HG02759 (cell line): ENCODE measurements around the gene COL20A1.

Experiments
- ATAC-seq: cut with Tn5 transposase; IDR thresholded peaks from one replicate; pipeline ENCODE4 v1.9.1; 2021; ENCODE audit warnings: mild to moderate bottlenecking, moderate library complexity; ENCODE audit not compliant: unreplicated experiment

COL20A1 gene

GRCh38 chr20:63318391-63319163 is 25.6 kb downstream of the COL20A1 start:
- ATAC-seq: no peak

- ATAC-seq: no peak
Observed at GRCh38 chr20:63319164-63320040, 26.4 kb downstream of the COL20A1 start.

- ATAC-seq: no peak
Observed at GRCh38 chr20:63320041-63320511, 27.1 kb downstream of the COL20A1 start.

- ATAC-seq: no peak
Observed at GRCh38 chr20:63320616-63321147, 27.7 kb downstream of the COL20A1 start.

GRCh38 chr20:63321148-63321831 is 28.3 kb downstream of the COL20A1 start:
- no peak for ATAC-seq

GRCh38 chr20:63322146-63322932 is 29.4 kb downstream of the COL20A1 start:
- ATAC-seq: no peak

GRCh38 chr20:63322933-63323273 is 29.9 kb downstream of the COL20A1 start:
- no peak for ATAC-seq

- ATAC-seq: no peak
Observed at GRCh38 chr20:63323357-63323981, 30.5 kb downstream of the COL20A1 start.

- no peak for ATAC-seq
Observed at GRCh38 chr20:63325021-63325471, 32.1 kb downstream of the COL20A1 start.

- ATAC-seq: no peak
Observed at GRCh38 chr20:63325554-63326313, 32.7 kb downstream of the COL20A1 start.

GRCh38 chr20:63326314-63327230 is 33.6 kb downstream of the COL20A1 start:
- ATAC-seq: no peak

- no peak for ATAC-seq
Observed at GRCh38 chr20:63327231-63327745, 34.3 kb downstream of the COL20A1 start.

- no peak for ATAC-seq
Observed at GRCh38 chr20:63328026-63328700, 35.2 kb downstream of the COL20A1 start.

- no peak for ATAC-seq
Observed at GRCh38 chr20:63328718-63329275, 35.8 kb downstream of the COL20A1 start.

GRCh38 chr20:63329331-63330083 is 36.5 kb downstream of the COL20A1 start:
- ATAC-seq: no peak

- no peak for ATAC-seq
Observed at GRCh38 chr20:63330084-63330760, 37.2 kb downstream of the COL20A1 start.
